MG63 (cell line): ENCODE data around the gene DAAM1. TPM values are rescaled to one million over a fixed set of nuclear protein-coding genes. Genes with fewer than 3 reads are reported as not detected.

Experiments used
- DNase-seq: peaks from one replicate; pipeline ENCODE4 v3.0.0-alpha.2; 2020
- H3K27me3 ChIP-seq: fragments of 250-450 bp; sonication (Bioruptor Pico); 2 replicates; pipeline ENCODE4 v1.5.1; 2020; ENCODE audit warnings: mild to moderate bottlenecking, moderate library complexity
- H3K36me3 ChIP-seq: fragments of 250-450 bp; sonication (Bioruptor Pico); 2 replicates; pipeline ENCODE4 v1.5.1; 2020; ENCODE audit warnings: mild to moderate bottlenecking, moderate library complexity
- H3K4me3 ChIP-seq: fragments of 250-450 bp; sonication (Bioruptor Pico); 2 replicates; pipeline ENCODE4 v1.5.1; 2020; ENCODE audit warnings: mild to moderate bottlenecking, moderate library complexity
- H3K9me3 ChIP-seq: fragments of 250-450 bp; sonication (Bioruptor Pico); 2 replicates; pipeline ENCODE4 v1.5.1; 2020; ENCODE audit warnings: mild to moderate bottlenecking, moderate library complexity
- total RNA-seq: library from RNA; depleted of rRNA; stranded (reverse); fragments of >200 nt; shearing (Covaris generic); gene quantifications from 2 replicates; pipeline ENCODE4 v1.2.3, GENCODE V29; 2014; ENCODE audit warnings: low replicate concordance

Gene DAAM1
- total RNA-seq, 1 experiment from 2014 or later: 5.2 TPM

DNA sequence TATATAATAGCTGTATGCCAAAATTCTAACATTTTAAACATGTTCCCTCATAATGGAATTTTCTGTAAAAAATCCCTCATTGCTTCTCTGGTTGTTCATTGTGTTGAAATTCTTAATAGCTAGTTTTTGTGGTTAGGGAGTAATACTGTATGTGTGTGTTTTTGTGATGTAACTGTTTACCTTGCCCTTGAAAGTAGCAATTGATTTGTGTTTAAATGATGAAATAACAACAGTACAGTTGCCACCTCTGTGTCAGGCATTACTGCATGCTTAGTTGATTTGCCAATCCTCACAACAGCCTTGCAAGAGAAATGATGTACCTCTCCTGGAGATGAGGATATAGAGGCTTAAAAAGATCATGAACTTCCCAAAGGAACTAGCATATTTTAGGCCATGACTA, 94.9 kb downstream of the DAAM1 start:
- Histone ChIP-seq H3K36me3 (no peaks in the 10 kb centered on the region), H3K27me3 (no peaks in the 10 kb centered on the region), H3K4me3 (no peak overlapping the region), H3K9me3 (0 out of 2 replicates have a peak, but pooled peaks cover 8% of the 10 kb centered on the region)
- no peak for DNase-seq

DNA sequence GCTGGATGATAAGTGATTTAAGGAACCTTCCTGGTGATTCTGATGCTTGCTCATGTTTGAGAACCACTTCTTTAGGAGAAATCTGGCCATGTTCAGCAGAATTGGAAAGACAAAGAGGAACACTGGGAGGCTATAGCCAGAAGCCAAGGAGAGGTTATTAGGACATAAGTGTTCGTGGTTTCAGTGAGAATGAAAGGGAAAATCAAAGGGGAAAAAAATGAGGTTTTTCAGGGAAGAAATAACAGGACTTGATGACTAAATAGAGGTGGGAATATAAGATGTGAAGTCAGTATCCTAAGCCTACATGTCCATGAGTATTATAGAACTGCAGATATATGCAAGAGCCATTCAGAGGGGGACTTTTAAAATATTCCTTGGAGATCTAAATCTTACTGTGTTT, 95.6 kb downstream of the DAAM1 start:
- Histone ChIP-seq H3K9me3 (0 out of 2 replicates have a peak, but pooled peaks cover 8% of the 10 kb centered on the region), H3K36me3 (no peaks in the 10 kb centered on the region), H3K27me3 (no peaks in the 10 kb centered on the region), H3K4me3 (no peak overlapping the region)
- DNase-seq: no peak

DNA sequence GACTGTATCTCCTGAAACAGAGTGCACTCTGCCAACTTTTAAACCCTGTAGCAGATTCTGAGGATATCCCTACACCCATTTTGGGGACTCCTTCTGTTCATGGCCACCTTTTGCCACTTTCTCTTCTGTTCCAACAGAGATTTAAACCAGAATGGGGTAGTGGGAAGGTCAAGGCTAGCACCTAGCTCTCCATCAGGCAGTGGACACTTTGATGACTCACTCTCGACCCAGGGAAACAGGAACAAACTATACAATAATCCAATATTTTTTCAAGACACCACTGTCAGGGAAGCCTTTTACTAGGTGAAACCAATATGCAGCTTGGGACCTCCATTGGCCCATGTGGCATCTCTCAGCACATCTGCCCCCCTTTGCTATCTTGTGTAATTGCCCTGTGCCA, 103.6 kb downstream of the DAAM1 start:
- Histone ChIP-seq H3K27me3 (no peaks in the 10 kb centered on the region), H3K36me3 (no peaks in the 10 kb centered on the region), H3K4me3 (no peak overlapping the region), H3K9me3 (no peaks in the 10 kb centered on the region)
- no peak for DNase-seq

DNA sequence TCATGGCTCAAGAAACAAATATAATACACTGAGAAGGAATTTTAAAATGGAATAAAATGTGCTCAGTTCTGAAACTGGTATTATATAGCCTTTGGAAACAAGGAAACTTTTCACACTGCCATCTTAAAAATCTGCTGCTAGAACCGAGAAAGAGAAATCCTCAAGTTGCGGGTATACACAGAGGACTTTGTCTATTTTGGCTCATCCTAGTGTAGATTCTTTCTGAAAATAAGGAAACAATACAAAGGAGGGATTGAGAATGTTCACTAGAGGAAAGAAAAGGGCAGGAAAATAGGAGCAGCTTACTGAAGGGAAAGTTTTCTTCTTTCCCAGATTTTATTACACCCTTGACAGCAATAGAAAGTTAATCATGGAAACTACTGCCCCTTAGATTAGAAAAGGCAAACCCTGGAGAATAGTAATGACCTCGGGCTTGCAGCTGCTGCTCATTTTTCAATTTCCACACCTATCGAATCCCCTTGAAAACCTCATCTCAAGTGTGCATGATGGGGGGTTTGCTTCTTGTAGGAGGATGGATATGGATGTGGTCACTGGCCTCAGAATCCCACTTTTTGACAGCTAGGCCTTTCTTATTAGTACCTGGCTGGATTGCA, 104.6 kb downstream of the DAAM1 start:
- Histone ChIP-seq H3K36me3 (no peaks in the 10 kb centered on the region), H3K4me3 (no peak overlapping the region), H3K9me3 (no peaks in the 10 kb centered on the region), H3K27me3 (no peaks in the 10 kb centered on the region)
- DNase-seq: no peak

DNA sequence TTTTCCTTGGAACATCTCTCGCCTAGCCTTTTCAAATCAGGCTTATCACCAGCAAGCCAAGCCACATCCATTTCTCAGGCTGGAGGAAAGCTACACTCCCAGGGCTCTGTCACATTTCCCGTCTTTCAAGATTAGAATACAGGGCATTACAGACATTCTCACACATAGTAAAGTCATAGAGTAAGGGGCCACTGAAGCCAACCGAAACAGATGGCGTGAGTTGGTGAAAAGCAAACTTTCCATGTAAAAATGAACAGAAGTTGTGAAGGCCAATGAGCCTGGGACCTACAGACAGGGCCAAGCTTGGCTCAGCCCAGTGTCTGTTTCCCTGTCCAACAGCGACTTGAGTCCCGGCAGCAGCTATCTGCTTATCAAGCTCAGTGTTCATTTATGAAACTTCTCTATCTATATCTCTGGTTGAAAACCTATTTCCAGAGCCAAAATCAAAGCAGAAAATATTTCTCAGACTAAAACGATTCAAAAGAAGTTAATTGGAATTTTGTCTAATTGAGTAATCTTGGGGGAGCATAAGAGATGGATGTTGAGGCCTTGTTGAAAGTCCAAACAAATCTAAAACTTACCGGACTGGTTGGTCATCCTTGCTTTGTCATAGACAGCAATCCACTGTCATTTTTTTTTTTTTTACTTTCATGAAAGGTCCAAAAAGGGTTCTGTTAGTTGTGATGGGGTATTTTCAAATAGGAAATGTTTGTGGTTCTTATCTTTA, 105.6 kb downstream of the DAAM1 start:
- no peak for DNase-seq
- no peaks in the 10 kb centered on the region for H3K27me3 ChIP-seq
- H3K4me3 ChIP-seq: no peak overlapping the region
- no peaks in the 10 kb centered on the region for H3K9me3 ChIP-seq
- no peaks in the 10 kb centered on the region for H3K36me3 ChIP-seq

DNA sequence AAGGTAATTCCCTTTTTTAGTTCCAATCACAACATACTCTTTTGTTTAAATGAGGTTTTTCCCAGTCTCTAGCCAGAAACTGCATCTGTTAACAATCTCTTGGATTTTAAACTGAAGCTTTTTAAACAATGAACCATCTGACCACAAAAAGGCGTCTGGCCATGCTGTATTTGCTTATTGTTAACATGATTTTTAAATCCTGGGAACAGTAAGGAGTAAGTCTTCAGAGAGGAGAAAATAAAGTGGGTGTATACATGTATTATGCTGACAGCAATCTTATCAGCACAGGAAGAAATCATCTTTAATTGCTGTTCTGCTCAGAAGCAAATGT, 106.2 kb downstream of the DAAM1 start:
- DNase-seq: no peak
- Histone ChIP-seq H3K9me3 (no peaks in the 10 kb centered on the region), H3K4me3 (no peak overlapping the region)

DNA sequence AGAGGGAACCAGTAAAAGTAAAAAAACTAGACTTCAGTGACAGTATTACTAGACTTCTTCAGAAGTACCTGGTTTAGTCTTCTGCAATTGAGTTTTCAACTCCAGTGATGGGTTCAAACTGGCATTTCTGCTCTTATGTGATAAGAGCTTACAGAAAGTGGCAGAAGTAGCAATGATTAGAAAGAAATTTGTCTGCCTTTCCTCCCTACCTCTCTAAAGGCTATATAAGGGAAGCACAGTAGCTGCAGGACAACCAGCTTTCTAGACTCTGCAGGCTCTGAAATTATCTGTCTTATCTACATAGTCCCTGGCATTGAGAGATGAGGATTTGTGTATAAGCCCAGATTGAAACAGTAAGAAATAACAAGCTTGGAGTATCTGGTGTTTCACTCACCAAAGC, 107.5 kb downstream of the DAAM1 start:
- no peak for DNase-seq
- no peaks in the 10 kb centered on the region for H3K9me3 ChIP-seq

More for the DNA sequence above, 106.2 kb downstream of the DAAM1 start:
- H3K36me3 ChIP-seq: no peaks in the 10 kb centered on the region
- no peaks in the 10 kb centered on the region for H3K27me3 ChIP-seq

DNA sequence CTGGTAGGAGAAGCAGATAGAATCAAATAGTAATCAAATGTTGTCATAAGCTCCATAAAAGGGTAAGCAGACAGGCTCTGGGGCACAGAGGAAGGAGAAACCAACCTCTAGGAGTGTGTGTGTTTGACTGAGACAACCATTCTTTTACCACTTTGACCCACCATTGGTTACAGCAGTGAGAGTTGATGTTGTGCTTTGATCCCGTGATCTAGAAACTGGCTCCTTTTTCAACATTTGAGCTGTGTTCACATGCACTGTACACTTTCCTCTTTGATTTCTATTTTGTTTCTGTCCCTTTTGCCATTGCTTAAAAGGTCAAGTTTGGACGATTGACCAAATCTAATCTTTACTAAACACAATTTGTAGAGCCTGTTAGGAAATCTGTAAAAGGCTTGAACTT, 108.0 kb downstream of the DAAM1 start:
- DNase-seq: no peak
- H3K9me3 ChIP-seq: no peaks in the 10 kb centered on the region
- no peaks in the 10 kb centered on the region for H3K36me3 ChIP-seq
- no peak overlapping the region for H3K4me3 ChIP-seq
- no peaks in the 10 kb centered on the region for H3K27me3 ChIP-seq

More for the DNA sequence above, 107.5 kb downstream of the DAAM1 start:
- no peaks in the 10 kb centered on the region for H3K27me3 ChIP-seq
- H3K4me3 ChIP-seq: no peak overlapping the region
- no peaks in the 10 kb centered on the region for H3K36me3 ChIP-seq

DNA sequence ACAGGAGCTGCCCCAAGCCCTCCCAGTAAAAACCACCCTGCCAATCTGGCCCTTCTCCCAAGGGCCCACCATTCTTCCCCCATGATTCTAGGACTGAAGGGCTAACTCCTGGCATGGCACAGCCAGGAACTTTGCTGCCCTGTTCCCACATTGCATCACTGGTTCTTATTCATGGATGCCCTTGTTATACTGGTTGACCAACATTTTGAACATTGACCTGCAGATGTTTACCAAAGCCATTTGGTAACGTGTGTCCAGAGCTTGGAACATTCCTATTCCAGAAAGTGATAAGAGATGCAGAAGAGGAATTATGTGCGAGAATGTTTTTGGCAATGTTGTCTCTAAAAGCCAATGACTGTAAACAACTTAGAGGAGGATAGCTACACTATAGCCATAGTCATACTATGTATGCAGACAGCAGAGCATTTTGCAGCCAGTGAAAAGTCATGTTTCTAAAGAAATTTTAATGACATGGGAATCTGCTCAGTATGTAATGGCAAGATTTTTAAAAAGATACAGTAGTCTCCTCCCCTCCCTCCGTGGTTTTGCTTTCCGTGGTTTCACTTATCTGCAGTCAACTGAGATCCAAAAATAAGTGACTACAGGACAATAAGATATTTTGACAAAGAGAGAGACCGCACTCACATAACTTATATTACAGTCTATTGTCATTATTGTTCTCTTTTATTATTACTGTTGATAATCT, 108.8 kb downstream of the DAAM1 start:
- Histone ChIP-seq H3K4me3 (no peak overlapping the region), H3K27me3 (no peaks in the 10 kb centered on the region), H3K9me3 (no peaks in the 10 kb centered on the region), H3K36me3 (no peaks in the 10 kb centered on the region)
- no peak for DNase-seq

DNA sequence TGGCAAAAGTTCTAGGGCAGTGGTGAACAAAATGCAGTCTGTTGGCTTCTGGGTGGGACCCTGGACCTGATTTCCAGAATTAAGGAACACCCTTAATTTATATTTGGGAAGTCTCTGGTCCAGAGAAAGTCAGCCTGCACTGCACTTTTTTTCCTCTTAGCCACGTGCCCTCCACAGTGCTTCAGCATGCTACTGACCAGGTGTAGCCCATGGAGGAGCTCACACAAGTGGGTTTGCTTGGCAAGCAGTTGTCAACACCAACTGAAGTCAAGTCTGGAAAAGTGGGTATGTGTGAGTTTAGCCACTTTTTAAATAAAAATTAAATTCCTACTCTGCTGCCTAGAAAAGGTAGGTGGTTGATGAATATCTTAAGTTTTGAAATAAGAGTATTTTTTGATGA, 111.3 kb downstream of the DAAM1 start:
- no peaks in the 10 kb centered on the region for H3K9me3 ChIP-seq
- no peaks in the 10 kb centered on the region for H3K36me3 ChIP-seq
- no peaks in the 10 kb centered on the region for H3K27me3 ChIP-seq
- H3K4me3 ChIP-seq: no peak overlapping the region
- no peak for DNase-seq

DNA sequence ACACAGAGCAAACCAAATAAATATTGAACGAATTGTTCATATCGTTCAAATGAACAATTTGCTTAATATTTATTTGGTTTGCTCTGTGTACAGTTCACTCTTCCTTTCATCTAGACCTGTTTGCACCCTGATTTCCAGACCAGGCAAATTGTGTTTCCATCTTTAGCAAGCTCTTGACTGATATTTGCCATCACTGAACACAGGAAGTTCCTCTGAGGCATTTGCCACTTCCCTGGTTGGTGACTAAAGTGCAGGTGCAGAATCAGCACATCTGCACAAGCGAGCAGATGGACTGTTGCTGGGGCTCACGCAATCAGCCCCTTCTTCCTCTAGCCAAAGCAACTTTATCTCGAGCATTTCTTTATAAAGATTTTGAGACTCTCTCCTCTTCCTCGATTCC, 112.9 kb downstream of the DAAM1 start:
- Histone ChIP-seq H3K4me3 (no peak overlapping the region), H3K9me3 (no peaks in the 10 kb centered on the region), H3K36me3 (no peaks in the 10 kb centered on the region), H3K27me3 (no peaks in the 10 kb centered on the region)
- DNase-seq: no peak

DNA sequence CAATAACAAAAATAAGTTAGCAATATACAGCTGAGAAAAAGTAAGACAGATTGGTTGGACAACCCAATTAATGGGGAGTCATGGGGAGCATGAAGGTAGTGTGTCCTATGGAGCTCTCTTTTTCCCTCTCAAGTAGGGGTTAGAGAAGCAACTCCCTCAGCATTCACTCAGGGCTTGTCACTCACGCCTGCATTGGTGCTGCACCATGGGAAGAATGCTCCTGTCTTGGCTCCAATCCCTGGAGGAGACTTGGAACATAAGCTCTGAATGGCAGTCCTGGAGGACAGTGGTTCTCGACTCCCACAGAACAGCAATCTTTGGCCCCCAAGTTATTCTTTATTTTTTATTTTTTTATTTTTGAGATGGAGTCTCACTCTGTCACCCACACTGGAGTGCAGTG, 113.8 kb downstream of the DAAM1 start:
- no peaks in the 10 kb centered on the region for H3K36me3 ChIP-seq
- H3K27me3 ChIP-seq: no peaks in the 10 kb centered on the region
- no peak overlapping the region for H3K4me3 ChIP-seq
- no peaks in the 10 kb centered on the region for H3K9me3 ChIP-seq
- DNase-seq: no peak

DNA sequence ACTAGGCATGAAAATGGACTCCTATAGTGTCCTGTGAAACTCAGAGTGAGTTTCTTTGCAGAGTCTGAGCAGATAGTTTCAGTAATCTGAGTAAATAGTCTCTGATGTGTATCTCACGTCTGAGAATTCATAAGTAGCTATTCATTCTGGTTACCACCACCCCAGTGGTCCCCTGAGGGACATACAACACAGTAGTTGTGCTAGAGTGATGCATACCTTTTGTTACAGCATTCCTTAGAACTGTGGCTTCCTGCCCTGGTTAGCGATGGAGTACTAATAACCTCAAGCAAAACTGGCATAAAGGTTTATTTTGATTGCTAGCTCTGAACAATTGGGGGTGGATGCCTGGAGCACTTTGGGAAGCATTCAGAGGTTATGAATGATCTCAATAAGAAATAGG, 114.7 kb downstream of the DAAM1 start:
- no peak for DNase-seq
- no peaks in the 10 kb centered on the region for H3K36me3 ChIP-seq
- no peaks in the 10 kb centered on the region for H3K9me3 ChIP-seq
- no peaks in the 10 kb centered on the region for H3K27me3 ChIP-seq
- no peak overlapping the region for H3K4me3 ChIP-seq

DNA sequence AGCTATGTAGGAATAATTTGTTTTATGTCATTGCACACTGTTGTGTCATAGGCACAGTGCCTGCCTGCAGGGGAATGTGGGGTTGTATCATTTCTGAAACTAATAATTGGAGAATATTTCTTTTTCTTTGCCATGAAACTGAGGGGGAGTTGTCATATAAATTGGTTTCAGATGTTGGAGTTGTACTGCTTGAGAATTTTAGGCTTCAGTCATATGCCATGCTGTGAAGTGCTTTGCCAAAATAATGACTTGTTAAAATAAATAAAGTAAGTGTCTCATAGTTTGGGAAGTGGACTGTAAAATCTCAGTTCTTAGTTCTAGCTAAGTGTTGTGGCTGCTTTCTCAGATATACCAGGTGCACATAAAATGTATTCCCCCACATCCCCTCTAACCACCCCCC, 116.8 kb downstream of the DAAM1 start:
- peak; percentile 28 for DNase-seq
- Histone ChIP-seq H3K27me3 (no peaks in the 10 kb centered on the region), H3K9me3 (no peaks in the 10 kb centered on the region), H3K36me3 (no peaks in the 10 kb centered on the region), H3K4me3 (no peak overlapping the region)

DNA sequence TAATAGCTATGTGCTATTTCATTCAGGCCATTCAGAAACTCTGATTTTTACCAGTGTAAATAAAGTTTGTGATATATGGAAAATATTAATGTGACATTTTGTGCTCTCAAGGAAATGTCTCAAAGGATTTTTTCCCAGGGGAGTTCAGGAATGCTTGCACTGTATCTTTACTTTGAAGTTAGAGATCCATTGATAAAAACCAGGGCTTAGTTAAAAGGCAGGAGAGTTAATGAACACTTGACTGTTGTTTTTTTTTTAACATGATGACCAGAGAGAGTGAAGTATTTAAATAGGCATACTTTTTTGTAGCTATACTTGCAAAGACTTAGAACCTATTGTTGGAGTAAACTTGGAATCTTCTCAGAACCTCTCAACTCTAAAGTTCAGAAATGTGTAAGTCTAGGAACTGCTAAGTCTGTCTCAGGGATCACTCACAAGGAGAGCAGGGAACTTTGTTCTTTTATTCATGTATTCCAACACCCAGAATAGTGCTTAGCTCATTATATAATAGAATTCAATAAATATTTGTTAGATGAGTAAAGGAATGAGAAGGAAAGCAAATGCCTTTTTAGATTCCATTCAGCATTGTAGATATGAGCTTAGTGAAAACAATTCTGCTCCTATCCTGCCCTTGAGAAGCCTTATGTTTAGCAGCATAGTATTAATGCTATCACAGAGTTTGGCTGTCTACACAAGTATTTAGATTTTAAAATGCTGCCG, 117.5 kb downstream of the DAAM1 start:
- no peak overlapping the region for H3K4me3 ChIP-seq
- H3K36me3 ChIP-seq: no peaks in the 10 kb centered on the region
- H3K9me3 ChIP-seq: no peaks in the 10 kb centered on the region
- no peaks in the 10 kb centered on the region for H3K27me3 ChIP-seq
- DNase-seq: no peak

DNA sequence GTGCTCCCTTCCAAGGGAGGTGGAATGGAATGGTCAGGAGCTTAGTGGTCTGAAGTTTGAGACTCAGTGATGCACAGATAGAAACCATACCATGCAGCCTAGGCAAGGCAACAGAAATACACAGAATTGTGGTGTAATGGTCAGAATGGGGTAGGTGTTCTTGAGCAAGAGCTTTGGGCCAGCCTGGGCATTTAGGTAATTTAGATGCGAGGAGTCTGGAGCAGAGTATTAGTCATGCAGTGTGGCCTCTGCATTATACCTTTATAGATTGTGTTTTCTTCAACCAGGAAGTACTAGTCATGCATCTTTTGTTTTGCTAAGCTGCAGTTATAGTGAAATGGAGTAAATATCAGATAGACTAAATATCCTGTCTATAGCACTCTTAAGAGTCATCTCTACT, 118.3 kb downstream of the DAAM1 start:
- Histone ChIP-seq H3K4me3 (no peak overlapping the region), H3K9me3 (no peaks in the 10 kb centered on the region), H3K36me3 (no peaks in the 10 kb centered on the region), H3K27me3 (no peaks in the 10 kb centered on the region)
- DNase-seq: peak; percentile 39

DNA sequence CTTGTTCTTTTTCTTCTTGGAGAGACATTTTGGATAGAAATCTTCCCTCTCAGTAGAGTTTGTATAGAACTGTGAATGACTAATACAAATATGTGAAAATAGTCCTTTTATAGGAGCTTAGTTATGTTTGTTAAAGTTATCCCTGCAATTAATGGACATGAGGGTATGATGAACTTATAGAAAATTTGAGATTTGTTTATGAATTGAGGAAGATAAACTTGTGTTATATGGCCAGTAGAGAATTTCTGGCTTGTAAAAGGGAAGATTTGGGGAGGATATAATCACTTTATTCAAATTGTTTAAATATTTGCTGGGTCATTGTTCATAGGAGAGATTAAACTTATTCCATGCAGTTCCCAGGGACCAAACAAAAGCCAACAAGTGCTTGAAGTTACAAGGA, 119.6 kb downstream of the DAAM1 start:
- no peaks in the 10 kb centered on the region for H3K27me3 ChIP-seq
- H3K36me3 ChIP-seq: no peaks in the 10 kb centered on the region
- H3K4me3 ChIP-seq: no peak overlapping the region
- no peaks in the 10 kb centered on the region for H3K9me3 ChIP-seq
- no peak for DNase-seq
